ENCODE data around the gene PDE3B. TPM values are rescaled to one million over a fixed set of nuclear protein-coding genes. Genes with fewer than 3 reads are reported as not detected.
A peak's percentile ranks its signal among the peaks of the same experiment; 100 is the strongest.

The PDE3B gene
- polyA plus RNA-seq, 3 donors, result 4.0 to 6.0 (median 5.2) TPM

GRCh38 chr11:14614091-14614622 lies 29.4 kb upstream of the PDE3B start:
- peak in 1 of 3 donors; percentile 17 for DNase-seq
- Histone ChIP-seq H3K79me2 (ENCODE audit: insufficient read depth, low read length) (no peaks in the 10 kb centered on the region), H3K4me1 (ENCODE audit: control insufficient read depth in 1 of 2, insufficient read depth in 2 of 2, low read length in 2 of 2) (peaks cover 17 to 21% of the 10 kb centered on the region in 2 donors), H3K9me3 (replicated peaks in 1 of 2; ENCODE audit: control insufficient read depth in 1 of 2, insufficient read depth in 1 of 2, low read length in 2 of 2) (no peaks in the 10 kb centered on the region), H3K36me3 (replicated peaks in 1 of 2; ENCODE audit: control insufficient read depth in 1 of 2, insufficient read depth in 2 of 2, low read length in 2 of 2) (peaks cover 0 to under 1% of the 10 kb centered on the region in 2 donors), H3K27ac (ENCODE audit: low read depth in 1 of 2, low read length in 2 of 2) (no peak overlapping the region), H3K9ac (ENCODE audit: insufficient read depth, low read length, poor library complexity, severe bottlenecking) (no peak overlapping the region), H3K4me2 (replicated peaks; ENCODE audit: extremely low read depth, low read length, poor library complexity, severe bottlenecking) (no peak overlapping the region), H3K27me3 (ENCODE audit: control insufficient read depth in 2 of 2, insufficient read depth in 2 of 2, low read length in 2 of 2) (no peaks in the 10 kb centered on the region), H3K4me3 (replicated peaks in 1 of 3; ENCODE audit: low read depth in 2 of 3, low read length in 3 of 3) (no peak overlapping the region), H4K20me1 (ENCODE audit: insufficient read depth, low read length) (no peaks in the 10 kb centered on the region), H2AFZ (ENCODE audit: insufficient read depth, low read depth, low read length, poor library complexity, severe bottlenecking) (no peak overlapping the region)
- no peak overlapping the region for H3K4me3 Mint-ChIP-seq
- no peaks in the 10 kb centered on the region for H3K9me3 Mint-ChIP-seq
- peaks cover 11 to 17% of the 10 kb centered on the region in 2 donors for H3K36me3 Mint-ChIP-seq
- WGBS (ENCODE audit: insufficient coverage), result 92% methylated on average over 2 of the region's 2 CpGs
- peaks cover 30% of the 10 kb centered on the region for H3K4me1 Mint-ChIP-seq
- intact Hi-C loops (cut with micrococcal nuclease), result loop anchor here in 1 of 2 donors (10.0 kb wide), 1 partner anchor 281 kb away; the partner anchor contains the start of gene CYP2R1
- no peak overlapping the region for H3K27ac Mint-ChIP-seq
- no peak for TF ChIP-seq CTCF (IDR thresholded peaks at IDR 0.05)
- H3K27me3 Mint-ChIP-seq (ENCODE audit: low read depth in 3 of 3), result no peaks in the 10 kb centered on the region

GRCh38 chr11:14617241-14618027 lies 26.2 kb upstream of the PDE3B start:
- peak in 1 of 3 donors; percentile 41 for DNase-seq
- Mint-ChIP-seq H3K4me1 (peaks cover 21% of the 10 kb centered on the region), H3K36me3 (peaks cover 0 to 3% of the 10 kb centered on the region in 2 donors), H3K4me3 (no peak overlapping the region), H3K27ac (peak overlapping the region in 4 of 7 donors; percentile 41 to 70 (median 54)), H3K27me3 (ENCODE audit: low read depth in 3 of 3) (no peaks in the 10 kb centered on the region), H3K9me3 (no peaks in the 10 kb centered on the region)
- no peak overlapping the region for H3K9ac ChIP-seq (ENCODE audit: insufficient read depth, low read length, poor library complexity, severe bottlenecking)
- no peaks in the 10 kb centered on the region for H3K9me3 ChIP-seq (replicated peaks in 1 of 2; ENCODE audit: control insufficient read depth in 1 of 2, insufficient read depth in 1 of 2, low read length in 2 of 2)
- H3K4me2 ChIP-seq (replicated peaks; ENCODE audit: extremely low read depth, low read length, poor library complexity, severe bottlenecking), result no peak overlapping the region
- no peaks in the 10 kb centered on the region for H3K79me2 ChIP-seq (ENCODE audit: insufficient read depth, low read length)
- no peaks in the 10 kb centered on the region for H3K27me3 ChIP-seq (ENCODE audit: control insufficient read depth in 2 of 2, insufficient read depth in 2 of 2, low read length in 2 of 2)
- intact Hi-C loops (cut with micrococcal nuclease), result loop anchor here in 1 of 2 donors (10.0 kb wide), 1 partner anchor 277 kb away; the partner anchor contains the start of gene CYP2R1
- WGBS (ENCODE audit: insufficient coverage), result 60% methylated on average over 1 of the region's 2 CpGs
- H3K4me3 ChIP-seq (replicated peaks in 1 of 3; ENCODE audit: low read depth in 2 of 3, low read length in 3 of 3), result no peak overlapping the region
- no peaks in the 10 kb centered on the region for H4K20me1 ChIP-seq (ENCODE audit: insufficient read depth, low read length)
- H3K36me3 ChIP-seq (replicated peaks in 1 of 2; ENCODE audit: control insufficient read depth in 1 of 2, insufficient read depth in 2 of 2, low read length in 2 of 2), result no peaks in the 10 kb centered on the region
- peaks cover 12% of the 10 kb centered on the region in 2 donors for H3K4me1 ChIP-seq (ENCODE audit: control insufficient read depth in 1 of 2, insufficient read depth in 2 of 2, low read length in 2 of 2)
- H3K27ac ChIP-seq (ENCODE audit: low read depth in 1 of 2, low read length in 2 of 2), result no peak overlapping the region
- H2AFZ ChIP-seq (ENCODE audit: insufficient read depth, low read depth, low read length, poor library complexity, severe bottlenecking), result no peak overlapping the region
- TF ChIP-seq CTCF (IDR thresholded peaks at IDR 0.05), result no peak

Data from CD14-positive monocyte (primary cell).